ENCODE measurements around the gene RPL31. TPM values are rescaled to one million over a fixed set of nuclear protein-coding genes. Genes with fewer than 3 reads are reported as not detected.

Gene RPL31
- total and polyA plus RNA-seq, 9 of the 15 experiments (the other 6 are each of a cell fraction or from before 2014, with no cell fraction given): 1,176 to 6,037 (median 2,997) TPM

DNA sequence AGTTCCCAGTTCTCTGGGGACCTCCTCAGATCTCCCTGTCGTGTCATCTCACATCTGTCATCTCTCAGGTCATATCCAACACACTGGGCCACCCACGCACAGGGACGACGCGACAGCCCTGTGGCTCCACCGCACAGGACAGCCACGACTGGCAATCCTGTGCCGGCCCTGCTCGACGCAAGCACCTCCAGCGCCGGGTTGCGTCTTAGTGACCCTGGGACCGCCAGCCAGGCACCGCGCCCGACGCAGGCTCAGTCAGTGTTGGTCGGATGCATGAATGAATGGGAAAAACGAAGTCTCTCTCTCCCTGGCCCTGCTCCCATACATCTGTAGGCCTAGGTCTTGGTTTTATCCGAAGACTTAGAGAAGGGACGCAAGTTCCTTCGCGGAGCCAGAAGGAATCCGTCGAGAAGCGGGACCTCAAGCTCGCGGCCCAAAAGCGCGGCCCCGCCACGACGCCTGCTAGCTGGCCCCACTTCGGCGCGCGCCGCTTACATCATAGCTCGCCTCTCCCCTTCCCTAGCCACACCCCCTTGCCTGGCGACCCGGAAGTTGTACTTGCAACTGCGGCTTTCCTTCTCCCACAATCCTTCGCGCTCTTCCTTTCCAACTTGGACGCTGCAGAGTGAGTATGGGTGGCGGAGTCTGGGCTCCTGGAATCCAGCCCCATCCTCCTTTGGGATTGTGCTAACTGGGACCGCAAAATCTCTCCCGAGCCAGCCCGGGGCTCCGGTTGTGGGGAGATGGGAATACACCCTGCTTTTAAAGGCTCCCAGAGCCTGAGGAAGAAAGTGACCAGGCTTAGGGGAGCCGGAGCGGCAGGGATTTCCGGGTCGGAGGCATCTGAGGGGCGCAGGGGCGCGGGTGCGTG lies at the start of gene RPL31 (continued):
- TF ChIP-seq, protein P1, sequence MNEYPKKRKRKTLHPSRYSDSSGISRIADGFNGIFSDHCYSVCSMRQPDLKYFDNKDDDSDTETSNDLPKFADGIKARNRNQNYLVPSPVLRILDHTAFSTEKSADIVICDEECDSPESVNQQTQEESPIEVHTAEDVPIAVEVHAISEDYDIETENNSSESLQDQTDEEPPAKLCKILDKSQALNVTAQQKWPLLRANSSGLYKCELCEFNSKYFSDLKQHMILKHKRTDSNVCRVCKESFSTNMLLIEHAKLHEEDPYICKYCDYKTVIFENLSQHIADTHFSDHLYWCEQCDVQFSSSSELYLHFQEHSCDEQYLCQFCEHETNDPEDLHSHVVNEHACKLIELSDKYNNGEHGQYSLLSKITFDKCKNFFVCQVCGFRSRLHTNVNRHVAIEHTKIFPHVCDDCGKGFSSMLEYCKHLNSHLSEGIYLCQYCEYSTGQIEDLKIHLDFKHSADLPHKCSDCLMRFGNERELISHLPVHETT (CRISPR knock-in tag; conservative IDR thresholded peaks at IDR 0.05 in 1 of 2, IDR thresholded peaks at IDR 0.05 in 1 of 2): peak in 1 of 2 experiments; percentile 83; a peak in 2 of 4 replicates
- TF ChIP-seq PPARD (CRISPR knock-in tag; IDR thresholded peaks at IDR 0.05) (no peak), ETV5 (CRISPR knock-in tag; IDR thresholded peaks at IDR 0.05; ENCODE audit: low read depth) (peak; percentile 78), E2F3 (CRISPR knock-in tag; IDR thresholded peaks at IDR 0.05) (peak; percentile 95), ATF7 (IDR thresholded peaks at IDR 0.05) (peak; percentile 92), CEBPB (tag; IDR thresholded peaks at IDR 0.05) (peak; percentile 80), SP1 (CRISPR knock-in tag; IDR thresholded peaks at IDR 0.05) (peak; percentile 93), TAF1 (IDR thresholded peaks at IDR 0.05; ENCODE audit: control insufficient read depth, extremely low read depth, insufficient read depth, low read length, severe bottlenecking) (peak; percentile 100), HCFC1 (IDR thresholded peaks at IDR 0.05; ENCODE audit: low read depth, low read length) (peak; percentile 76)
- TF ChIP-seq, protein P2, sequence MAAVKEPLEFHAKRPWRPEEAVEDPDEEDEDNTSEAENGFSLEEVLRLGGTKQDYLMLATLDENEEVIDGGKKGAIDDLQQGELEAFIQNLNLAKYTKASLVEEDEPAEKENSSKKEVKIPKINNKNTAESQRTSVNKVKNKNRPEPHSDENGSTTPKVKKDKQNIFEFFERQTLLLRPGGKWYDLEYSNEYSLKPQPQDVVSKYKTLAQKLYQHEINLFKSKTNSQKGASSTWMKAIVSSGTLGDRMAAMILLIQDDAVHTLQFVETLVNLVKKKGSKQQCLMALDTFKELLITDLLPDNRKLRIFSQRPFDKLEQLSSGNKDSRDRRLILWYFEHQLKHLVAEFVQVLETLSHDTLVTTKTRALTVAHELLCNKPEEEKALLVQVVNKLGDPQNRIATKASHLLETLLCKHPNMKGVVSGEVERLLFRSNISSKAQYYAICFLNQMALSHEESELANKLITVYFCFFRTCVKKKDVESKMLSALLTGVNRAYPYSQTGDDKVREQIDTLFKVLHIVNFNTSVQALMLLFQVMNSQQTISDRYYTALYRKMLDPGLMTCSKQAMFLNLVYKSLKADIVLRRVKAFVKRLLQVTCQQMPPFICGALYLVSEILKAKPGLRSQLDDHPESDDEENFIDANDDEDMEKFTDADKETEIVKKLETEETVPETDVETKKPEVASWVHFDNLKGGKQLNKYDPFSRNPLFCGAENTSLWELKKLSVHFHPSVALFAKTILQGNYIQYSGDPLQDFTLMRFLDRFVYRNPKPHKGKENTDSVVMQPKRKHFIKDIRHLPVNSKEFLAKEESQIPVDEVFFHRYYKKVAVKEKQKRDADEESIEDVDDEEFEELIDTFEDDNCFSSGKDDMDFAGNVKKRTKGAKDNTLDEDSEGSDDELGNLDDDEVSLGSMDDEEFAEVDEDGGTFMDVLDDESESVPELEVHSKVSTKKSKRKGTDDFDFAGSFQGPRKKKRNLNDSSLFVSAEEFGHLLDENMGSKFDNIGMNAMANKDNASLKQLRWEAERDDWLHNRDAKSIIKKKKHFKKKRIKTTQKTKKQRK (IDR thresholded peaks at IDR 0.05; ENCODE audit: borderline replicate concordance, low read depth, low read length): no peak
- TF ChIP-seq, protein P3, sequence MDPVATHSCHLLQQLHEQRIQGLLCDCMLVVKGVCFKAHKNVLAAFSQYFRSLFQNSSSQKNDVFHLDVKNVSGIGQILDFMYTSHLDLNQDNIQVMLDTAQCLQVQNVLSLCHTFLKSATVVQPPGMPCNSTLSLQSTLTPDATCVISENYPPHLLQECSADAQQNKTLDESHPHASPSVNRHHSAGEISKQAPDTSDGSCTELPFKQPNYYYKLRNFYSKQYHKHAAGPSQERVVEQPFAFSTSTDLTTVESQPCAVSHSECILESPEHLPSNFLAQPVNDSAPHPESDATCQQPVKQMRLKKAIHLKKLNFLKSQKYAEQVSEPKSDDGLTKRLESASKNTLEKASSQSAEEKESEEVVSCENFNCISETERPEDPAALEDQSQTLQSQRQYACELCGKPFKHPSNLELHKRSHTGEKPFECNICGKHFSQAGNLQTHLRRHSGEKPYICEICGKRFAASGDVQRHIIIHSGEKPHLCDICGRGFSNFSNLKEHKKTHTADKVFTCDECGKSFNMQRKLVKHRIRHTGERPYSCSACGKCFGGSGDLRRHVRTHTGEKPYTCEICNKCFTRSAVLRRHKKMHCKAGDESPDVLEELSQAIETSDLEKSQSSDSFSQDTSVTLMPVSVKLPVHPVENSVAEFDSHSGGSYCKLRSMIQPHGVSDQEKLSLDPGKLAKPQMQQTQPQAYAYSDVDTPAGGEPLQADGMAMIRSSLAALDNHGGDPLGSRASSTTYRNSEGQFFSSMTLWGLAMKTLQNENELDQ (CRISPR knock-in tag; IDR thresholded peaks at IDR 0.05; ENCODE audit: borderline replicate concordance): peak; percentile 100
- TF ChIP-seq, protein P4, sequence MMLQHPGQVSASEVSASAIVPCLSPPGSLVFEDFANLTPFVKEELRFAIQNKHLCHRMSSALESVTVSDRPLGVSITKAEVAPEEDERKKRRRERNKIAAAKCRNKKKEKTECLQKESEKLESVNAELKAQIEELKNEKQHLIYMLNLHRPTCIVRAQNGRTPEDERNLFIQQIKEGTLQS (IDR thresholded peaks at IDR 0.05): peak; percentile 81
- TF ChIP-seq, protein P4 (CRISPR knock-in tag; conservative IDR thresholded peaks at IDR 0.05): peak; percentile 96
- TF ChIP-seq, protein P5, sequence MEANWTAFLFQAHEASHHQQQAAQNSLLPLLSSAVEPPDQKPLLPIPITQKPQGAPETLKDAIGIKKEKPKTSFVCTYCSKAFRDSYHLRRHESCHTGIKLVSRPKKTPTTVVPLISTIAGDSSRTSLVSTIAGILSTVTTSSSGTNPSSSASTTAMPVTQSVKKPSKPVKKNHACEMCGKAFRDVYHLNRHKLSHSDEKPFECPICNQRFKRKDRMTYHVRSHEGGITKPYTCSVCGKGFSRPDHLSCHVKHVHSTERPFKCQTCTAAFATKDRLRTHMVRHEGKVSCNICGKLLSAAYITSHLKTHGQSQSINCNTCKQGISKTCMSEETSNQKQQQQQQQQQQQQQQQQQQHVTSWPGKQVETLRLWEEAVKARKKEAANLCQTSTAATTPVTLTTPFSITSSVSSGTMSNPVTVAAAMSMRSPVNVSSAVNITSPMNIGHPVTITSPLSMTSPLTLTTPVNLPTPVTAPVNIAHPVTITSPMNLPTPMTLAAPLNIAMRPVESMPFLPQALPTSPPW (CRISPR knock-in tag; IDR thresholded peaks at IDR 0.05): peak; percentile 63
